Mammary epithelial cell (primary cell): Measurements from ENCODE around the gene ABHD4.

Experiments
- EZH2 ChIP-seq: IDR thresholded peaks from 2 replicates; pipeline ENCODE4 v1.6.1; 2012; ENCODE audit warnings: low read length, inconsistent platforms, borderline replicate concordance
- TF ChIP-seq, protein P1 (sequence below), 2 donors: IDR thresholded peaks in 1 of 2; conservative IDR thresholded peaks in 1 of 2; 2 replicates each; pipeline ENCODE4 v1.5.1; 2011 to 2012; ENCODE audit warnings: inconsistent platforms in 2 of 2, low read length in 2 of 2, mild to moderate bottlenecking in 2 of 2, control low read depth in 1 of 2, low read depth in 1 of 2; ENCODE audit not compliant: insufficient read depth in 1 of 2; ENCODE audit errors: extremely low read depth in 1 of 2

DNA sequence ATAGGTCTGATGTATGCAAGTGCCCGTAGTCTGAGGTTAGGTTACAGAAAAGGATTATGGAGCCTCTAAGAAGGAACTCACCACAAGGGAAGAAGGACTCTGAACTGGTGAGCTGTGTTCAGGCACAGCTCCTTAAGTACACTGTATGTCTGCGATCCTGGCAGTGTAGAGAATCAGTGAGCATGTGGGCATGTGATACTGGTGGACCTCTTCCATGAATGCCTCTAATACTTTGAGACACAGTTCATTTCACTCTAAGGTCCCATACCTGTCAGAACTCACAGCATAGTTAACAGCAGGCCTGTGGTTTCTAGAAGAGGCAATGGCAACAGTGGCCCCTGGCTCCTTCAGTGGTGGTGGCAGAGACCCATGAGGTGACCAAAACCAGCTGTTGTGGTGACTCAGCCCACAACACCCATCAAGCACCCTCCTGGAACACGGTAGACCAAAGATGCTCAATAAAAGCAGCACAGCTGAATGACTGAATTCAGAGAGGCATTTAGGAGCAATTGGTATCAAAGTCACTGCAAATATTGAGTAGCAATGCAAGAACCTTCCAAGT lies 52.9 kb downstream of the ABHD4 start:
- TF ChIP-seq, protein P1, sequence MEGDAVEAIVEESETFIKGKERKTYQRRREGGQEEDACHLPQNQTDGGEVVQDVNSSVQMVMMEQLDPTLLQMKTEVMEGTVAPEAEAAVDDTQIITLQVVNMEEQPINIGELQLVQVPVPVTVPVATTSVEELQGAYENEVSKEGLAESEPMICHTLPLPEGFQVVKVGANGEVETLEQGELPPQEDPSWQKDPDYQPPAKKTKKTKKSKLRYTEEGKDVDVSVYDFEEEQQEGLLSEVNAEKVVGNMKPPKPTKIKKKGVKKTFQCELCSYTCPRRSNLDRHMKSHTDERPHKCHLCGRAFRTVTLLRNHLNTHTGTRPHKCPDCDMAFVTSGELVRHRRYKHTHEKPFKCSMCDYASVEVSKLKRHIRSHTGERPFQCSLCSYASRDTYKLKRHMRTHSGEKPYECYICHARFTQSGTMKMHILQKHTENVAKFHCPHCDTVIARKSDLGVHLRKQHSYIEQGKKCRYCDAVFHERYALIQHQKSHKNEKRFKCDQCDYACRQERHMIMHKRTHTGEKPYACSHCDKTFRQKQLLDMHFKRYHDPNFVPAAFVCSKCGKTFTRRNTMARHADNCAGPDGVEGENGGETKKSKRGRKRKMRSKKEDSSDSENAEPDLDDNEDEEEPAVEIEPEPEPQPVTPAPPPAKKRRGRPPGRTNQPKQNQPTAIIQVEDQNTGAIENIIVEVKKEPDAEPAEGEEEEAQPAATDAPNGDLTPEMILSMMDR (conservative IDR thresholded peaks at IDR 0.05 in 1 of 2, IDR thresholded peaks at IDR 0.05 in 1 of 2; ENCODE audit: extremely low read depth in 1 of 2, insufficient read depth in 1 of 2, low read depth in 1 of 2, low read length in 2 of 2), result no peak
- no peak for TF ChIP-seq EZH2
